ENCODE measurements around the gene ZNF805.
"Not testable (repeated sequence)": the region's sequence is repeated elsewhere in the genome, so short reads cannot be mapped to it uniquely, and the experiment has no call there.

ZNF805 gene

GRCh38 chr19:57240311-57241090 is at the start of gene ZNF805:
Gene ZNF805, plus strand, starts transcription at chr19:57240632. Its CDS starts 260 bp downstream, at chr19:57240892.
- peak; percentile 87 to 89 for DNase-seq (ENCODE audit: low read depth in 2 of 2)

DNA sequence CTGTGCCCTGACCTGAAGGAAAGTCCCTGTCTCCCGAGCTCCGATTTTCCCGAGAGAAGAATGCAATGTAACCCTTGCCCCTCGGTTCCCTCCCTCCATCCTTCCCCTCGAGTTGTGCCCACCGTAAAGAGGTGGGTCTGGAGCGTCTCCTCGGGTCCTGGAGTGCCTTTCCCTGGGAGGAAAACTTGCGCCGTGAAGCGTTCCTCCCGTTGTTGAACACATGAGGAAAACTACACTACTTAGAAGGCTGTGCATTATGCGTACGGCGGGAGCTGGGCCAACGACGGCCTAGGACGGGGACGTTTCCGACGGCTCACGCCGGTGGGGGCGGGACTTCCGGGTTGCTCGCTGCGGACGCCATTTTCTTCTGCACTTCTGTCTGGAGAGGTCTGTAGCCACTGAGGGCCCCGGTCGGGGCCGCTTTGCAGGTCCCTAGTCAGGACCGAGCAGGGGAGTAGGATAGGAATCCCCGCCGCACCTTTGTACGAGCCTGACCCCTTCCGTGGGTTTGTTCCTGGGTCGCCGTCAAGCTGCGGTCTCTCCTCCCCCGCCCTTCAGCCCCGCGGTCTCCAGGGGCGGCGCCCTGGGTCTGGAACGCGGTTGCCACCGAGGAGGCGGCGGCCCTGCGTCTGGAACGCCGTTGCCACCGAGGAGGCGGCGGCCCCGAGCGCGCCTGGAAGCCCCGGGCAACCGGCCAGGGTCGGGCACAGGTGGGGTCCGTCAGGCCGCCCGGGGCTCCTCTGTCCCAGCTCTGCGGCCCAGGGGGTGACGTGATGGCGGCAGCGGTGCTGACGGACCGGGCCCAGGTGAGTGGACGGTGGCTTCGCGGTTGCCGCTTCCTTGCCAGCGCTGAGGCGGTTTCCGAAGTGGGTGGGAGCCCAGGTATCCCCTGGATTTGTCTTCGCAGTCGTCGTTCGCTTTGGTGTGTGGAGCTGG is 49.0 kb upstream of the ZNF805 start, which contains the start of gene ZNF264:
ZNF264 (plus strand) TSS at position 360 of the 936 bp plus-strand sequence; CDS start at position 774, 414 bp downstream.
- peak; percentile 61 to 83 for DNase-seq (ENCODE audit: low read depth in 2 of 2)

DNA sequence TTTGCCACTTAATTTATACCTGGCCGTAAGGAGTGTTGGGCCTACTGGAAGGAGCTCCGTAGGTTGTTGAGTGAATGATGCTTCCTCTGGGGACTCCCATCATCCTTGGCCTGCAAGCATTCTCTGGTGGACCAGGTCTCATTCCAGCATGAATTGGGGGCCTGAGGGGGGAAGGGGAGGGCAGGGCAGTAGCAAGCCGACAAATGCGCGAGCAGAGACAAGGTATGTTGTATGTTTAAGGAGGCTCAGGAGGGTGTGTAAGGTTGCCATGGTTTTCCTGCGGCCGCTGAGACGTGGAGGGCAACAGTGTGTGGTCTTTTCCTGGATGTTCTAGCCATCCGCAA is 48.4 kb upstream of the ZNF805 start:
- no peak for DNase-seq (ENCODE audit: low read depth in 2 of 2)

DNA sequence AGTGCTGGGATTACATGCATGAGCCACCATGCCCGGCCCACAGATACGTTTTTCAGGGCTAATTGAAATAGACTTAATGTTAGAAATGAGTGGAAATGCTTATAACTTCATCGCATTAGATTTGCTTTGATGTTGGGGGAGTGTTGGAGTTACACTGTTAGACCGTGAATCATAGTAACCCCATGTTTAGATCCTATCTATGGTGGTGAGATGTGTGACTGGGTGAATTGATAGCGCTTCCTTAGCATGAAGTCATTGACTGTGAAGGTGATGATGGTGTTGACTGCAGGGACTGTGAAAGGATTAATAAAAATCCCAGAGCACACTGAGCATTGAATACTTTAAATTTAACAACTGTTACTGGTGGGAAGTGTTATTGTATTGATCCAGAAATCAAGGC is 47.4 kb upstream of the ZNF805 start:
- DNase-seq (ENCODE audit: low read depth in 2 of 2), result no peak

- DNase-seq (ENCODE audit: low read depth in 2 of 2), result not testable (repeated sequence)
Observed at GRCh38 chr19:57197874-57198273, 42.6 kb upstream of the ZNF805 start.

DNA sequence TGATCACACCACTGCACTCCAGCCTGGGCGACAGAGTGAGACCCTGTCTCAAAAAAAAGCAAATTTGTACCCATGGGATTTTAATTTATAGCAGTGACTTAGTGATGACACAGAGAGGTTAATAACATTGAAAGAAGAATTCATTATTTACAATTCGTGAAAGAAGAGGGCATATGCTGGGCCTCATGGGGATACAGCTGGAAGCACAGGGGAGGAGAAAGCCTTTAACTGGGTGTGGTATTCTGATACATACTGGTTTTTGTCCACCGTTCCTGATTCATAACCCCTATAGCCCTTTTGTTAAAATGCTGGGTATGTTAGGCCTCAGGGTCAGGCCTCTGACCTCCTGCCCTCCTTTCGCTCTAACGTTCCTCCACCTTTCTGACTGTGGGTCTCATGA is 38.3 kb upstream of the ZNF805 start:
- no peak for DNase-seq (ENCODE audit: low read depth in 2 of 2)

- DNase-seq (ENCODE audit: low read depth in 2 of 2), result no peak
Observed at GRCh38 chr19:57210381-57210780, 30.1 kb upstream of the ZNF805 start.

GRCh38 chr19:57212109-57212508 is 28.3 kb upstream of the ZNF805 start:
- DNase-seq (ENCODE audit: low read depth in 2 of 2), result no peak

DNA sequence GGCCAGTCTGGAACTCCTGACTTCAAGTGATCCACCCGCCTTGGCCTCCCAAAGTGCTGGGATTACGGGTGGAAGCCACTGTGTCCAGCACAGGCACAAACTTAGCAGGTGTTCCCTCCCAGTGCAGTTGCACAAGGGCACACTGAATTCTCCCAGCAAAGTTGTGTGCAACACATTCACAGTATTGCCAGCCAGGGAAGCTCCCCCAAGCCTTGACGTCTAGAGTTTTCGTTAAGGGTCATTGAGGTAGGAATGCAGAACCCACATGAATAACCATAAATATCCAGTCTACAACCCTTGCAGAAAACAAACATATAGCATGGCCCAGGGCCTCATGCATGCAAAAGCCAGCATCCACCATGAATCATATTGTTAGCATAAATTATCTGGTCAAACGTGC is 12.9 kb upstream of the ZNF805 start:
- DNase-seq (ENCODE audit: low read depth in 2 of 2), result no peak

DNA sequence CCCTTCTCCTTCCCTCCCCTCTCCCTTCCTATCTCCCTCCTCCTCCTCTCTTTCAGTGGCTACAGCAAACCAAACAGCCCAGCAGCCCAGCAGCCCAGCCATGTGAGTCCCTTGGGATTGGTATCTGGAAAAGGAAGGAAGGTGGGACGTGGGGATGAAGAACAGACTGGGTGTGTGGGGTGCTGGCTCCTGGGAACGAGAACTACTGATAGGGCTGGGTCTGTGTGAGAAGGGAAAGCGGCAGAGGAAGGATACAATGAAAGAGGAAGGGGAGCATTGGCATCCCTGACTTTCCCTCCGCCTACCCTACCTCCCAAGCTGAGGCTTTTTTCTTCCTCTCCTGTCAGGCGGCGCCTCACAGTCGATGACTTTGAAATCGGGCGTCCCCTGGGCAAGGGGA is 8.7 kb upstream of the ZNF805 start:
- no peak for DNase-seq (ENCODE audit: low read depth in 2 of 2)

DNA sequence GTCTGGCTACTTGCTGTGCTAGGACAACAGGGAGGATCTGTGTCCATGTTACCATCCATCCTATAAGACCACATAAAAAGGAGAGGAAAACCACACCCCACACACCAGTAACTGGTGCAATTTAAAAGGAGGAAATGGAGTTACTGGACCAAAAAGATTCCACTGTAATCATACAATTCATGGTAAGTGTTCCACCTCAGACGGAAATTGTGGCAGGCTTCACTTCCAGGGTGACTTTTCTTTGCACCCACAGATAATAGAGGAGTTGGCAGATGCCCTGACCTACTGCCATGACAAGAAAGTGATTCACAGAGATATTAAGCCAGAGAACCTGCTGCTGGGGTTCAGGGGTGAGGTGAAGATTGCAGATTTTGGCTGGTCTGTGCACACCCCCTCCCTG is 7.2 kb upstream of the ZNF805 start:
- no peak for DNase-seq (ENCODE audit: low read depth in 2 of 2)

GRCh38 chr19:57239982-57240310 is 486 bp upstream of the ZNF805 start:
- peak in 1 of 2 donors; percentile 0 for DNase-seq (ENCODE audit: low read depth in 2 of 2)

DNA sequence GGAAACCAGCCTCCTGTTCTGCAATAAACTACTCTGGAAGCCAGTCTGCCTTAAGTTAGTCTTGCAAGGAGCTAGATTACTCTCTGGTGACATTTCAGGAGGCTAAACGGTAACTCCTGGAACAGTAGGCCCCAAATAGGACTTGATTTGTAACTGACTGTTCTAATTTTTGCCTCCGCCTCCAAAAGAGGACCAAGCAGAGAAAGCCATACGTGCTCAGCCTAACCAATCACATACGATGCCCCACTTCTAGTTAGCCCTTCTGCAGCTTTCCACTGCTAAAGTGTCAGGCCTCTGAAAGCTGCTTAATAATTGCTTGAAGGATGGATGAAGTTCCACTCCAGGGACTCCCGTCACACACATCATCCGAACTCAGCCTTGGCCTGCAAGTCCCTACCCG is 744 bp downstream of the ZNF805 start:
- DNase-seq (ENCODE audit: low read depth in 2 of 2), result no peak

GRCh38 chr19:57242821-57243220 is 2.4 kb downstream of the ZNF805 start:
- DNase-seq (ENCODE audit: low read depth in 2 of 2), result no peak

DNA sequence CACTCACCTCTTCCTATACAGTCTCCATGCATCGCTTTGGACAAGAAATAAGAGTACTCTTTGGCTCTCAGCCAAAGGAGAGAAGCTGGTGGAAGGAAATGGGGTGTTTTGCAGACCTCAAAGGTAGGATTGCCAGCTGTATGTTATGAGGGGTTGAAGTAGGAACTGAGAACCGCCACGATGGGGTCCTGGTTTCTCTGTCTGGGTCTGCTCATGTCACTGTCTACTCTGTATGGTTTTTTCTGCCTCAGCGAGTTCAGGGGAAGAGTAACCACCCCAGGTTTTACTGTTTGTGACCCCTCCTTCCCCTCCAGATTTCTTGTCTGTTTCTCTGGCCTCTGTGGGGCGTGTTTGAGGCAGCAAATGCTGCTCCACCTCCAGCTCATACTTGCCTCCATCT is 4.1 kb downstream of the ZNF805 start:
- DNase-seq (ENCODE audit: low read depth in 2 of 2), result no peak

- DNase-seq (ENCODE audit: low read depth in 2 of 2), result no peak
Observed at GRCh38 chr19:57245066-57245465, 4.6 kb downstream of the ZNF805 start.

- no peak for DNase-seq (ENCODE audit: low read depth in 2 of 2)
Observed at GRCh38 chr19:57245959-57246358, 5.5 kb downstream of the ZNF805 start.

- DNase-seq (ENCODE audit: low read depth in 2 of 2), result no peak
Observed at GRCh38 chr19:57248646-57249045, 8.2 kb downstream of the ZNF805 start.

DNA sequence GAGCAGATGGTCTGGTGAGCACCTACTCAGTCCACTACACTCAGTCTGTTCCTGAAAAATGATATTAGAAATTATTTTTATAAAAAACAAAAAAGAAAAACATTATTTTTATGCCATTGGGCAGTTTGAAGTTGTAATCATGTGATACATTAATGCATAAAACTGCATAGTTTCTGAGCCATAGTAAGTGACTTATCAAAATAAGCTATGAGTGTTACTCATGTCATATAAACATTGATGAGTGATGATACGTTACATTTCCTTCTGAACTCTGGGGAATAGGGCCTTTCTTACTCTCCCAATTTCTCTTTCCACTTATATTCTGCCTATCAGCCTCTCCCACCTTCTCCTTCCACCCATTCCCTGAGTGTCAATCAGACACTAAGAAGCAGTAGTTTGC is 8.9 kb downstream of the ZNF805 start:
- DNase-seq (ENCODE audit: low read depth in 2 of 2), result no peak

DNA sequence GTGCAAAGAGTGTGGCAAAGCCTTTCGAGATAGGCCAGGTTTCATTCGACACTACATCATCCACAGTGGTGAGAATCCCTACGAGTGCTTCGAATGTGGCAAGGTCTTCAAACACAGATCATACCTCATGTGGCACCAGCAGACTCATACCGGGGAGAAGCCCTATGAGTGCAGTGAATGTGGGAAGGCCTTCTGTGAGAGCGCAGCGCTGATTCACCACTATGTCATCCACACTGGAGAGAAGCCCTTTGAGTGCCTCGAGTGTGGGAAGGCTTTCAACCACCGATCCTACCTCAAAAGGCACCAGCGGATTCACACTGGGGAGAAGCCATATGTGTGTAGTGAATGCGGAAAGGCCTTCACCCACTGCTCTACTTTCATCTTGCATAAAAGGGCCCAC is 13.3 kb downstream of the ZNF805 start:
- DNase-seq (ENCODE audit: low read depth in 2 of 2), result not testable (repeated sequence)

GRCh38 chr19:57262044-57262443 is 21.6 kb downstream of the ZNF805 start:
- no peak for DNase-seq (ENCODE audit: low read depth in 2 of 2)

DNA sequence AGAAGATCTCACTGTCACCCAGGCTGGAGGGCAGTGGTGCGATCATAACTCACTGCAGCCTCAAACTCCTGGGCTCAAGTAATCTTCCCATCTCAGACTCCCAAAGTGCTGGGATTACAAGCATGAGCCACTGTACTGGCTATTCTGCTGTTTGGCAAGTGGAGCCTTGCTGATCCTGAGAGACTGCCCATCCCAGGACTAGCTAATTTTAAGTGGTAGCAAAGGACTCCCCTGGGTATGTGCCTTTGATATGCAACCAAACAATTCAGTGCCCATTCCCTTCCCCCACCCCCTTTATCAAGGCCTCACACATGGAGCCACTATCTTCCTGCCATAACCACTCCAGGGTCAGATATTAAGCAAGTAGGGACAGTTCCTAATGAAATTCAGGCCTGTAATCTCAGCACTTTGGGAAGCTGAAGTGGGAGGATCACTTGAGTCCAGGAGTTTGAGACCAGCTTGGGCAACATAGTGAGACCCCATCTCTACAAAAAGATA is 22.9 kb downstream of the ZNF805 start:
- DNase-seq (ENCODE audit: low read depth in 2 of 2), result no peak

DNA sequence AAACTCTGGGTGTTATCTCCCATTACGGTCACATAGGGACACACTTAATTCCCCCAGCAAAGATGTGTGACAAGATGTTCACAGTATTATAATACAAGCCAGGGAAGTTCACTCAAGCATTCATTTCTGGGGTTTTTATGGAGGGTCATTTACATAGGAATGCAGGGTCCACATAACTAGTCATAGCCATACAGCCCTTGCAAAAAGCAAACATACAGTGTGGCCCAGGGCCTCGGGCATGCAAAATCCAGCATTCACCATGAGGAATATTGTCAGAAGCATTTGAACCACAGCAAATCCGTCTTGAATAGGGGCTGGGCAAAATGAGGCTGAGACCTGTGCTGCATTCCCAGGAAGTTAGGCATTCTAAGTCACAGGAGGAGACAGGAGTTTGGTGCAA is 26.9 kb downstream of the ZNF805 start:
- DNase-seq (ENCODE audit: low read depth in 2 of 2), result no peak

All from stimulated activated CD4-positive, alpha-beta T cell treated with anti-CD3 and anti-CD28 coated beads, Interleukin-1b, Interleukin-23, amount 100 ng/mL, for 1 hour (primary cell).